Stromal cell of bone marrow (primary cell): Measurements from ENCODE around the gene JMJD1C.
"Not testable (repeated sequence)": the region's sequence is repeated elsewhere in the genome, so short reads cannot be mapped to it uniquely, and the experiment has no call there.

Experiments used
- DNase-seq: peaks from one replicate; pipeline ENCODE4 v3.0.0-alpha.2; 2012; ENCODE audit warnings: low read depth

Gene JMJD1C

GRCh38 chr10:63161592-63161991 lies 304.2 kb downstream of the JMJD1C start:
- DNase-seq: no peak

- DNase-seq: peak; percentile 83
Observed at GRCh38 chr10:63157845-63158624, 307.7 kb downstream of the JMJD1C start.

GRCh38 chr10:63156236-63156635 lies 309.5 kb downstream of the JMJD1C start:
- no peak for DNase-seq

- DNase-seq: no peak
Observed at GRCh38 chr10:63155388-63156020, 310.3 kb downstream of the JMJD1C start.

GRCh38 chr10:63154546-63155387 lies 311.0 kb downstream of the JMJD1C start:
- DNase-seq: no peak

GRCh38 chr10:63153868-63154545 lies 311.8 kb downstream of the JMJD1C start:
- DNase-seq: not testable (repeated sequence)

- no peak for DNase-seq
Observed at GRCh38 chr10:63150745-63151144, 315.0 kb downstream of the JMJD1C start.

GRCh38 chr10:63146503-63146902 lies 319.3 kb downstream of the JMJD1C start:
- no peak for DNase-seq

- no peak for DNase-seq
Observed at GRCh38 chr10:63145782-63146181, 320.0 kb downstream of the JMJD1C start.

- no peak for DNase-seq
Observed at GRCh38 chr10:63143987-63144386, 321.8 kb downstream of the JMJD1C start.

- no peak for DNase-seq
Observed at GRCh38 chr10:63142136-63142535, 323.6 kb downstream of the JMJD1C start.

GRCh38 chr10:63140077-63140476 lies 325.7 kb downstream of the JMJD1C start:
- DNase-seq: no peak

- peak; percentile 73 for DNase-seq
Observed at GRCh38 chr10:63137306-63137705, 328.5 kb downstream of the JMJD1C start.

- no peak for DNase-seq
Observed at GRCh38 chr10:63133821-63134557, 331.8 kb downstream of the JMJD1C start.

GRCh38 chr10:63133056-63133820 lies 332.5 kb downstream of the JMJD1C start, which contains the start of gene NRBF2:
Gene NRBF2, plus strand, starts transcription at chr10:63133328. Its CDS starts 143 bp downstream, at chr10:63133471.
- DNase-seq: peak; percentile 96

- DNase-seq: no peak
Observed at GRCh38 chr10:63132651-63133055, 333.1 kb downstream of the JMJD1C start.

- no peak for DNase-seq
Observed at GRCh38 chr10:63129888-63130287, 335.9 kb downstream of the JMJD1C start.

- DNase-seq: peak; percentile 48
Observed at GRCh38 chr10:63128443-63128842, 337.3 kb downstream of the JMJD1C start.

GRCh38 chr10:63125459-63125858 lies 340.3 kb downstream of the JMJD1C start:
- DNase-seq: no peak

- no peak for DNase-seq
Observed at GRCh38 chr10:63123727-63124362, 341.9 kb downstream of the JMJD1C start.
